Loucy (cell line): ENCODE data around the gene ARHGAP27.

Source experiments
- CTCF ChIP-seq: fragments of 200-600 bp; sonication (generic); conservative IDR thresholded peaks from 2 replicates; pipeline ENCODE4 v1.5.1; 2014; ENCODE audit warnings: mild to moderate bottlenecking, antibody characterized with exemption, low read length
- EZH2phosphoT487 ChIP-seq: fragments of 200-600 bp; IDR thresholded peaks from 2 replicates; pipeline ENCODE4 v1.6.1; 2018; ENCODE audit warnings: antibody characterized with exemption, mild to moderate bottlenecking, moderate library complexity, borderline replicate concordance

GRCh38 chr17:45402916-45403315, 29.8 kb downstream of the ARHGAP27 start:
- TF ChIP-seq CTCF (no peak), EZH2phosphoT487 (no peak)
